Mucosa of descending colon (tissue), 3 donors: Measurements from ENCODE around the gene UBE2J2. TPM values are rescaled to one million over a fixed set of nuclear protein-coding genes. Genes with fewer than 3 reads are reported as not detected.
A peak's percentile ranks its signal among the peaks of the same experiment; 100 is the strongest.

ENCODE experiments used
- ATAC-seq: fragments of 200-7000 bp; cut with Tn5 transposase; one replicate; pipeline ENCODE4 v1.9.1; 2020; ENCODE audit warnings: mild to moderate bottlenecking, moderate library complexity
- DNase-seq, 3 donors: peaks; one replicate each; pipeline ENCODE4 v3.0.0-alpha.2; 2020
- H3K36me3 ChIP-seq: fragments of 200-600 bp; one replicate; pipeline ENCODE4 v1.8.0; 2021; ENCODE audit warnings: low read depth, mild to moderate bottlenecking
- H3K4me1 ChIP-seq: fragments of 200-600 bp; one replicate; pipeline ENCODE4 v1.8.0; 2021; ENCODE audit warnings: low read depth, mild to moderate bottlenecking
- H3K4me3 ChIP-seq: fragments of 200-600 bp; one replicate; pipeline ENCODE4 v1.8.0; 2021; ENCODE audit warnings: mild to moderate bottlenecking
- H3K9me3 ChIP-seq: fragments of 200-600 bp; one replicate; pipeline ENCODE4 v1.8.0; 2021; ENCODE audit warnings: mild to moderate bottlenecking
- intact Hi-C, 2 donors: fragments of 100-400 bp; cut with DNase I in 1 of 2; cut with micrococcal nuclease in 1 of 2; formaldehyde crosslinking; loops; one replicate each; pipeline versions ENCODE4 v1.11.0 to v1.11.1; 2022; cut with DNase I, micrococcal nuclease
- total RNA-seq, 3 donors: library from RNA; stranded (reverse); fragmentation: NEBNext Ultra II Directional in 2 of 3; extraction: Animal tissue kit (Norgen Biotek cat#: 25700) in 2 of 3; gene quantifications; one replicate each; pipeline versions ENCODE4 v1.2.1 to v1.2.4, GENCODE V29; 2021 to 2023
- TF ChIP-seq, protein P1 (sequence below): fragments of 200-600 bp; IDR thresholded peaks from one replicate; pipeline ENCODE4 v1.8.0; 2022; ENCODE audit warnings: antibody characterized with exemption, mild to moderate bottlenecking
- donor health status: DM: no; HTN: no; CAD: no; lungs with moderate emphysema.
- donor health status: DM: no; HTN: no; CAD: no.
- donor health status: DM: no; HTN: yes; CAD: no.

The UBE2J2 gene
- total RNA-seq, 3 donors from 2014 or later: 49.8 to 65.8 (median 61.1) TPM

DNA sequence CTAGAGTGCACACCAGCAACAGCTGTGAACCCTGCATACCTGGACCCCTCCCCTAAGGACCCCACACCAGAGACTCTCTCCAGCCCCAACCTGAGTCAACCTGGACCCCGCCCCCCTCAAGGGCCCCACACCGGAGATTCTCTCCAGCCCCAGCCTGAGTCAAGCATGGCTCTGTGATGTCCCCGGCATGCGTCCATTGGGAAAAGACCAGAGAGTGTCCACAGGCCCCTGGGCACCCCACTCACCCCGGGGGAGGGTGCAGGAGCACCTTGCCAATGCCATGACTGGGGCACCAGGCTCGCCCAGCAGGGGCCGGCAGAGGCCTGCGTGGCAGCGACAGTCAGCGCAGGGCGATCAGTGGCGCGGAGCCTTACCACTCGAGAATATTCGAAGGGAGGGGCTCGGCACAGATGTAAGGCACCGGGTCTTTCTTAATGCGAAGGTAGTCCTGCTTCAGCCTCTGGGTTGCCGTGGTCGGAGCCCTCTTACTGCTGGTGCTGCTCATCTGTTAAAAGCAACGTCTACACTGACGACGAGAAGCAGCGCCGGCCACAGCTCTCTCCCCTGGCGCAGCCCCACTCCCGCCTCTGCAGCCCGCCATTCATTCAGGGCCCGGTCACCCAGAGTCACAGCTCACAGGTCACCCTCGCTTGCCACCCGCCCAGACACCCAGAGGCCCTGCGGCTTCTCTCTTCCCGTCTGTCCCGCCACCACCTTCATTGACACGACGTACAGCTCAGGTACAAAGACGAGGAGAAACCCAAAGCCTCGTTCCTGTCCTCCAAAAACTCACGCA is 6.0 kb downstream of the UBE2J2 start:
- ATAC-seq (no peak), DNase-seq (no peak)
- TF ChIP-seq, protein P1, sequence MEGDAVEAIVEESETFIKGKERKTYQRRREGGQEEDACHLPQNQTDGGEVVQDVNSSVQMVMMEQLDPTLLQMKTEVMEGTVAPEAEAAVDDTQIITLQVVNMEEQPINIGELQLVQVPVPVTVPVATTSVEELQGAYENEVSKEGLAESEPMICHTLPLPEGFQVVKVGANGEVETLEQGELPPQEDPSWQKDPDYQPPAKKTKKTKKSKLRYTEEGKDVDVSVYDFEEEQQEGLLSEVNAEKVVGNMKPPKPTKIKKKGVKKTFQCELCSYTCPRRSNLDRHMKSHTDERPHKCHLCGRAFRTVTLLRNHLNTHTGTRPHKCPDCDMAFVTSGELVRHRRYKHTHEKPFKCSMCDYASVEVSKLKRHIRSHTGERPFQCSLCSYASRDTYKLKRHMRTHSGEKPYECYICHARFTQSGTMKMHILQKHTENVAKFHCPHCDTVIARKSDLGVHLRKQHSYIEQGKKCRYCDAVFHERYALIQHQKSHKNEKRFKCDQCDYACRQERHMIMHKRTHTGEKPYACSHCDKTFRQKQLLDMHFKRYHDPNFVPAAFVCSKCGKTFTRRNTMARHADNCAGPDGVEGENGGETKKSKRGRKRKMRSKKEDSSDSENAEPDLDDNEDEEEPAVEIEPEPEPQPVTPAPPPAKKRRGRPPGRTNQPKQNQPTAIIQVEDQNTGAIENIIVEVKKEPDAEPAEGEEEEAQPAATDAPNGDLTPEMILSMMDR: no peak
- intact Hi-C loops: no loop called here
- H3K9me3 ChIP-seq: no peaks in the 10 kb centered on the region
- no peaks in the 10 kb centered on the region for H3K36me3 ChIP-seq
- H3K4me3 ChIP-seq: no peak overlapping the region
- H3K4me1 ChIP-seq: peaks cover 23% of the 10 kb centered on the region

DNA sequence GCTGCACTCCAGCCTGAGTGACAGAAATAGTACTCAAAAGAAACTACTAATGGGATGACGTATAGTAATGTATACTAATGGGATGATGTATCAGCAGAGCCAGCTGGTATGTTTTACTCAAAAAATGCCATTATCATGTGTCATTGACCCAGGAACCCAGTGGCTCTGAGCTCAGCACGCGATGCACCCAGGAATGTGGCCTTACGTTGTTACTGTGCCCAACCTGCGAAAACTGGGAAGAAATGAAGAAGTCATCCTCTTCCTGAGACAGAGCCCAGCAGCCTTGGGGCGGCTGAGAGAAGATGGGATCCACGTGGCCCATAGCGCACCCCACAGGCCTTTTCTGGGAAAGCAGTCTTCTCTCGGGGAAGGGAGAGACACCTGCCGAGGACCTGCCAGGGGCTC is 8.8 kb downstream of the UBE2J2 start:
- no peaks in the 10 kb centered on the region for H3K36me3 ChIP-seq
- H3K4me1 ChIP-seq: no peaks in the 10 kb centered on the region
- no peak overlapping the region for H3K4me3 ChIP-seq
- no peak for DNase-seq
- ATAC-seq: peak; percentile 31
- intact Hi-C loops: no loop called here
- H3K9me3 ChIP-seq: no peaks in the 10 kb centered on the region
- TF ChIP-seq, protein P1: no peak

DNA sequence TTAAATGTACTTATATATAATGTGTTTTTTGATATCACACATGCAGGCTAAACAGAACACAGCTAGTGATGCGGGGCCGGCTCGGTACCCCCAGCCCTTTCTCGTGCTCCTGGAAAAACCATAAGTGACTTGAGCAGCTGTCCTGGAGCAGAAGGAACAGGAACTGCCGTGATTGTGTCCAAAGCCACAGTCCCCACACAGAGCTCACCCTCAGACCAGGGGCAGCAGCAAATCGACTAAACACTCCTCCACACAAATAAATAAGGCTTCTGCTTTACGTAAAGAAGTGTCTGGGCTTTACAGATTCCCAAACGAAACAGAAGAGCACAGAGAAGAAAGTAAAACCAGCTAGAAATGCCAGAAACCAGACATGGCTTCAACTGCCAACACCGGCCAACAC is 9.6 kb downstream of the UBE2J2 start:
- H3K9me3 ChIP-seq: no peaks in the 10 kb centered on the region
- H3K4me3 ChIP-seq: no peak overlapping the region
- H3K36me3 ChIP-seq: no peaks in the 10 kb centered on the region
- ATAC-seq (no peak), DNase-seq (no peak)
- TF ChIP-seq, protein P1: no peak
- intact Hi-C loops: no loop called here
- no peaks in the 10 kb centered on the region for H3K4me1 ChIP-seq

DNA sequence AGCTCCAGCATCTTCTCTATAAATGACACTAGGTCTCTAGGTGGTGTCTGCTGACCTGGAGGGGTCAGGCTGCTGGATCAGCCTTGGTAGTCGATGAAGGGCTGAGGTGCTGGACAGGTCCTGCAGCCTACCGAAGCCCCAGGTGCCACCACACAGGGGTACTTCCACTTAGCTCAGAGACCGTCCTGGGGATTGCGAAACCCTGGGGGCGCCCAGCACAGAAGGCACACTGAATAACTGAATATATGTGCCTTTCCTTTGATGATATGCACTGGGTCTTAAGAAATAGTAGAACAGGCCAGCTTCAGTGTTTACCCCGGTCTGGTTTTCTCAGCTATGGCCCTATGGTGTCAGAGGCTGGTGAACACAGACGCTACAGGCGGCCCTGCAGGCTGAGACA is 10.9 kb downstream of the UBE2J2 start:
- Histone ChIP-seq H3K4me1 (no peaks in the 10 kb centered on the region), H3K9me3 (no peaks in the 10 kb centered on the region), H3K36me3 (no peaks in the 10 kb centered on the region), H3K4me3 (no peak overlapping the region)
- intact Hi-C loops: no loop called here
- TF ChIP-seq, protein P1: no peak
- ATAC-seq (no peak), DNase-seq (no peak)

DNA sequence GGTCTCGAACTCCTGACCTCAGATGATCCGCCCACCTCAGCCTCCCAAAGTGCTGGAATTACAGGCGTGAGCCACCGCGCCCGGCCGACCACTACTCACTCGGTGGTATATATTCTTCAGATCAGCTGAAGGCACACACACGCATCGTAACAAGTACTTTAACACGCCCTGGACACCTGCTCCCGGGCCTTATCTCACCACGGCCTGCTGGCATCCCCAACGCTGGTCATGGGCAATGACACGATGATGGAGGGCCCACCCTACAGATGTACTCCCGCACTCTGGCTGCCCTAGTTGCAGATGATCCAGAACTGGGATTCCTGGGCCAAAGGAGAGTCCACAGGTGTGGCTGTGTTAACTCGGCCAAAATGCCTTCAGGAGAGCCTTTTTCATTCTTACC is 11.6 kb downstream of the UBE2J2 start:
- no peaks in the 10 kb centered on the region for H3K9me3 ChIP-seq
- intact Hi-C loops: no loop called here
- TF ChIP-seq, protein P1: no peak
- no peak for DNase-seq
- H3K4me3 ChIP-seq: no peak overlapping the region
- ATAC-seq: no peak
- H3K36me3 ChIP-seq: no peaks in the 10 kb centered on the region
- H3K4me1 ChIP-seq: no peaks in the 10 kb centered on the region
